Type B pancreatic cell (in vitro differentiated cells): ENCODE results near the gene MYLIP. TPM values are rescaled to one million over a fixed set of nuclear protein-coding genes. Genes with fewer than 3 reads are reported as not detected.

Experiments
- DNase-seq: peaks from one replicate; pipeline ENCODE4 v3.0.0; 2021; ENCODE audit warnings: mixed read lengths; ENCODE audit not compliant: unreplicated experiment; ENCODE audit errors: extremely low spot score
- H3K27ac Mint-ChIP-seq: 2 replicates; pipeline ENCODE4 v1.8.0; 2021; ENCODE audit warnings: mild to moderate bottlenecking, mixed read lengths
- H3K27me3 Mint-ChIP-seq: 2 replicates; pipeline ENCODE4 v1.8.0; 2021; ENCODE audit warnings: mixed read lengths
- H3K36me3 Mint-ChIP-seq: 2 replicates; pipeline ENCODE4 v1.8.0; 2021; ENCODE audit warnings: mixed read lengths
- H3K4me1 Mint-ChIP-seq: one replicate; pipeline ENCODE4 v1.8.0; 2021; ENCODE audit warnings: mixed read lengths; ENCODE audit not compliant: unreplicated experiment
- H3K4me3 Mint-ChIP-seq: 2 replicates; pipeline ENCODE4 v1.8.0; 2021; ENCODE audit warnings: mild to moderate bottlenecking, mixed read lengths
- H3K9me3 Mint-ChIP-seq: 2 replicates; pipeline ENCODE4 v1.8.0; 2021; ENCODE audit warnings: mixed read lengths
- total RNA-seq: library from RNA; stranded (reverse); gene quantifications from 2 replicates; pipeline ENCODE4 v1.2.1, GENCODE V29; 2021; ENCODE audit warnings: low replicate concordance
- TF ChIP-seq, protein P1 (sequence below): fragments of 200-600 bp; sonication (generic); conservative IDR thresholded peaks from 2 replicates; pipeline ENCODE4 v1.5.0; 2021; ENCODE audit warnings: antibody characterized with exemption, mild to moderate bottlenecking

The MYLIP gene
- total RNA-seq, 1 donor from 2014 or later: 54.9 TPM

DNA sequence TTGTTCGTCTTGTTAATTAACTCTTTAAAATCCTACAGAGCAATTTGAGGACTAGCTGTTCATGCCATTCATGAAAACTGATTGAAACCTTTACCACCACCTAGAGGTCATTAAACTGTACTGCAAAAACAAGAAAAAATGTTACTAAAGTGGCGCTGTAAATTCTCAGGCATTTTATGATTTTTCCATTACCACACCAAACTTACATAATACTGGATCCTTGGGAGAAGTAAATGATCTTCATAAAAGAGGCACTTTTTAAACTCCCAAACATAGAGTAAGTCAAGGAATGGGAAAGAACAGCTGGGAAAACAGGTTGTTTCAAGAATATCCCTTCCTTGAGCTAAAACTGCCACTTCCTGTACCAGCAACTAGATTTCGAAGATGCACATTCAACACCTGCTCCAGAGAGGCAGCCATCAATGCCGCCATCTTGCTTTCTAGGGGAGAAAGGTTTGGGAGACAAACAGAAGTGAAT, 54.3 kb downstream of the MYLIP start:
- H3K9me3 Mint-ChIP-seq: peaks cover 12% of the 10 kb centered on the region
- TF ChIP-seq, protein P1, sequence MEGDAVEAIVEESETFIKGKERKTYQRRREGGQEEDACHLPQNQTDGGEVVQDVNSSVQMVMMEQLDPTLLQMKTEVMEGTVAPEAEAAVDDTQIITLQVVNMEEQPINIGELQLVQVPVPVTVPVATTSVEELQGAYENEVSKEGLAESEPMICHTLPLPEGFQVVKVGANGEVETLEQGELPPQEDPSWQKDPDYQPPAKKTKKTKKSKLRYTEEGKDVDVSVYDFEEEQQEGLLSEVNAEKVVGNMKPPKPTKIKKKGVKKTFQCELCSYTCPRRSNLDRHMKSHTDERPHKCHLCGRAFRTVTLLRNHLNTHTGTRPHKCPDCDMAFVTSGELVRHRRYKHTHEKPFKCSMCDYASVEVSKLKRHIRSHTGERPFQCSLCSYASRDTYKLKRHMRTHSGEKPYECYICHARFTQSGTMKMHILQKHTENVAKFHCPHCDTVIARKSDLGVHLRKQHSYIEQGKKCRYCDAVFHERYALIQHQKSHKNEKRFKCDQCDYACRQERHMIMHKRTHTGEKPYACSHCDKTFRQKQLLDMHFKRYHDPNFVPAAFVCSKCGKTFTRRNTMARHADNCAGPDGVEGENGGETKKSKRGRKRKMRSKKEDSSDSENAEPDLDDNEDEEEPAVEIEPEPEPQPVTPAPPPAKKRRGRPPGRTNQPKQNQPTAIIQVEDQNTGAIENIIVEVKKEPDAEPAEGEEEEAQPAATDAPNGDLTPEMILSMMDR: peak; percentile 82
- H3K4me1 Mint-ChIP-seq: peaks cover 34% of the 10 kb centered on the region

DNA sequence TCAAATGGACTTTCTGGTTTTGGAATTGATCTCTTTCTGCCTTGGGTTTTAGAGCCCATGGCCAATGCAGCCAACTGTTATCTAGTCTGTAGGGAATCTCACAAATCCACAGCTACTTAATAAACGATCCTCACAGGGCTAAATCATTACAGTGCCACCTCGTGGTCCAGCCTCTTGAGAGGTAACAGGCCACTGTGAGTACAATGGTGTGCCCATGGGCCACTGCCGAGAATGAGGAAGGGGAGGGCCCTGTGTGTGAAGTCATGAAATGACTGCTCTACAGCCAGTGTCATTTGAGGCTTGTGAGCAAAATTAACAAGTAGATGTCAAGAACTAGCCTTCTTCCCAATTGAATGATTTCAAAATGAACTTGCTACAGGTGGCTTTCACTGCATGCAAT, 55.2 kb downstream of the MYLIP start:
- H3K27ac Mint-ChIP-seq: peak overlapping the region; percentile 20
- H3K9me3 Mint-ChIP-seq: peaks cover 12% of the 10 kb centered on the region
- H3K4me1 Mint-ChIP-seq: peaks cover 34% of the 10 kb centered on the region
- no peak for DNase-seq
- peaks cover 3% of the 10 kb centered on the region for H3K27me3 Mint-ChIP-seq
- TF ChIP-seq, protein P1: no peak
- no peak overlapping the region for H3K4me3 Mint-ChIP-seq
- no peaks in the 10 kb centered on the region for H3K36me3 Mint-ChIP-seq

More for the DNA sequence above, 54.3 kb downstream of the MYLIP start:
- Mint-ChIP-seq H3K27ac (peak overlapping the region; percentile 53), H3K27me3 (peaks cover under 1% of the 10 kb centered on the region), H3K4me3 (no peak overlapping the region), H3K36me3 (no peaks in the 10 kb centered on the region)
- DNase-seq: no peak

DNA sequence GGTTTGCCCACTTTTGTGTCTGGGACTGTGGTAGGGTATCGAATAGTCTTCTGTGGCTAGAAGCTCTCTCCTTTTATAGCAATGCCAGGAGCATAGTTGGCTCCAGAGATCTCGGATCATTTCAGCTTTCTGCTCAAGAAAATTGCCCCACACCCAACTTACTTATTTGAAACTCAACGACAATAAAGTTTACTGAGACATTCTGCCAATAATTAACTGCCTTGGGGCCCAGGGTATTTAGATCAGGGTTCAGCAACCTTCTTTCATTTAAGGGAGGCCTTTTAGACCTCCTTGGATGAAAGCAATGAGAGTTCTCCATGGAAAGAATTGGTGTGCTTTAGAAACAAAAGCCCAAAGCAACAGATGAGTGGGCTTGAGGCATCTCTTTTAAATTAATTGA, 55.7 kb downstream of the MYLIP start:
- Mint-ChIP-seq H3K4me3 (no peak overlapping the region), H3K9me3 (peaks cover 12% of the 10 kb centered on the region), H3K27ac (peak overlapping the region; percentile 20), H3K36me3 (no peaks in the 10 kb centered on the region), H3K4me1 (peaks cover 34% of the 10 kb centered on the region), H3K27me3 (peaks cover 3% of the 10 kb centered on the region)
- TF ChIP-seq, protein P1: no peak
- no peak for DNase-seq

DNA sequence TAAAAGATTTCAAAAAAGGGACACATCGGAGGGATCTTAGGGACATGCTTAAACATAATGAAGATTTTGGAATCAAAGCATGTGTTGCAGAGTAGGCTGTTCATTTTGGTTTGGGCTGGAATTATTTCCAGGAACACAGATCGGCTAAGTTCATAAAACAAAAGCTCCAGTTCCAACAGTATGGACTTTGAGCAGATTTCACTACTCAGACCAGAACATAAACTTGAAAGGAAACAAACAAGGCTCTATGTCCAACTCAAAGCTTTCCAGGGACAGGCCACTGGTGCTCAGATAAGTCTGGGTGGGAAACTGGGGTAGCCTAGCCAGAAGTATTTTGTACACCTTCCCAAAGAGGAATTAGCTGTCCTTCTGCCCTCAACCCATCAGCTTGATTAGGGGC, 58.3 kb downstream of the MYLIP start:
- Mint-ChIP-seq H3K27ac (no peak overlapping the region), H3K27me3 (peaks cover 6% of the 10 kb centered on the region), H3K9me3 (no peaks in the 10 kb centered on the region), H3K4me1 (peaks cover 30% of the 10 kb centered on the region), H3K4me3 (no peak overlapping the region), H3K36me3 (no peaks in the 10 kb centered on the region)
- DNase-seq: no peak
- TF ChIP-seq, protein P1: no peak

DNA sequence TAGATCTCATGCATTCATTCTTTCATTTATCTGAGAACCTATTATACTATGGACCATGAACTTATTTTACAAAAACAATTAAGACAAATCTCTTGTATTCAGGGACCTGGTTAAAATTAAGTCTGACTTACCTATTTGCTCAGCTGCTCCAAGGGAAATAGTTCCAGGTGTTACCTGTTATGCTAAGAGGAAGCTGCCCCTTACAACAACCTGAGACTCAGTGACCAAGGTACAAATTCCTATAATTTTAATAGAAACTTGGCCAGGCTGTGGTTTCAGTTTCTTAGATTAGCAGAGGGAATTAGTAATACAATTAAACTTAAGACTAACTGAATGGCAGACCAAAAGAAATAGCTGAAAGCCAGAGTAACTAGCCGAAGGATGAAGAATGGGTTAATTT, 61.3 kb downstream of the MYLIP start:
- Mint-ChIP-seq H3K27me3 (peaks cover 6% of the 10 kb centered on the region), H3K27ac (no peak overlapping the region), H3K4me1 (peaks cover 15% of the 10 kb centered on the region), H3K9me3 (no peaks in the 10 kb centered on the region), H3K36me3 (no peaks in the 10 kb centered on the region), H3K4me3 (no peak overlapping the region)
- TF ChIP-seq, protein P1: no peak
- DNase-seq: no peak
